Measurements from ENCODE around the gene PIP4P1.
"Not testable (repeated sequence)": the region's sequence is repeated elsewhere in the genome, so short reads cannot be mapped to it uniquely, and the experiment has no call there.

The PIP4P1 gene

DNA sequence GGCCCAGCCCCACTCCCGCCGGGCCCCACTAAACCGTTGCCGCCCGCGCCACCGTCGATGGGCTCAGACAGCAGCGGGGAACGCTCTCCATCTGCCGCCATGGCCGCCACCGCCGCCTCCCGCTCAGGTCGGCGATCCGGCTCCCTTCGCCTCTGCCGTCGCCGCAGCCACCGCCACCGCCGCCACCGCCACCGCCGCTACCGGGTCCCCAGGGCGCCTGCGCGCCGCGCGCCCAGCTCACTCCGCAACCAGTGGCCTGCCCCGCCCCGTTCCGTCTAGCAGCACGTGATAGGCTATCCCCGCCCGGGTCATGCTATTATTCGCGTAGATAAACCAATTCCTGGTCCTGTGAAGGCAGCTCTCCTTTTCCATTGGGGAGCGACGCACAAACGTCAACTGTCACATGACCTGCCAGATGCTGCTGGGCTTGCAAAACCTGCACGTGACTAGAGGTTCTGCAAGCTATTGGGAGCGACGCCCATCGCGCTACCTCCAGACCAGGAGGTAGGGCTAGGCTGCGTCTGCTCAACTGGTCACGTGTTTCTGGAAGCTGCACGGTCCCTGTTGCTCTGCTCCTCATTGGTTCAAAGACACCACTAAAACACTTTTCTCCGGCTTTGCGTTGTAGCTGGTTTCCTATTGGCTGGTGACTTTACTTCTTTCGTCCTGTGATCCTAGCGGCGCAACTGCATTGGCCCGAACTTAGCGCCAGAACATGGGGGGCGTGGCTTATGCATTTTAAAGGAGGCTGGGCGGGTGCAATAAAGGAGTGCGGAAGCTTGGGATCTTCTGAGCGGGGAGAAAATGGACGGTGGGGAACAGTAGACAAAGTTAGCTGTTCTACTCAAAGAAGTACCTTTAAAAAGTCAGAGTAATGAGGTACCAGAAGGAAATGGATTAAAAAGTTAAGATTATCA lies at the start of gene PIP4P1:
Gene PIP4P1 (minus strand): TSS at position 210 of the 917 bp plus-strand sequence. CDS start 109 bp downstream, at position 101.
- DNase-seq (ENCODE audit: low read depth in 2 of 2), result peak; percentile 96 to 97

DNA sequence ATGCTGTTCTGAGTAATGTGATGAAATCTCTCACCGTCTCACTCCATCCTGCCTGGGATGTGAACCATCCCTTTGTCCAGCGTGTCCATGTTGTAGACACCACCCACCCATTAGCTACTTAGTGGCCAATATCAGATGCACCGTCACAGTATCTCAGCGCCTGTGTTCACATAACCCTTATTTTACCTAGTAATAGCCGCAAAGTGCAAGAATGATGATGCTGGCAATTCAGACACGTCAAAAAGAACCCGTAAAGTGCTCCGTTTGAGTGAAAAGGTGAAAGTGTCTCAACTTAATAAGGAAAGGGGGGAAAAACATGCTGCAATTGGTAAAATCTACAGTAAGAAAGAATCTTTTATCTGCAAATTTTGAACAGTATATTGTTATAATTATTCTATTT lies 47.1 kb upstream of the PIP4P1 start:
- no peak for DNase-seq (ENCODE audit: low read depth in 2 of 2)

DNA sequence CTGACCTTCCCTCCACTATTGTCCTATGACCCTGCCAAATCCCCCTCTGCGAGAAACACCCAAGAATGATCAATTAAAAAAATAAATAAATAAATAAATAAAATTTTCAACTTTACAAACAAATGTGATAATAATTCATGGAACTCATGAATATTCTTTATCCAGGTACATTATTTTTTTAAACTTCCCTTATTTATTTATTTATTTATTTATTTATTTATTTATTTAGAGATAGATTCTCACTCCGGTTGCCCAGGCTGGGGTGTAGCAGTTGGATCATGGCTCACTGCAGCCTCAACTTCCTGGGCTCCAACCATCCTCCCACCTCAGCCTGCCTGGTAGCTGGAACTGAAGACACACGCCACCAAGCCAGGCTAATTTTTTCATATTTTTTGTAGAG lies 46.3 kb upstream of the PIP4P1 start:
- not testable (repeated sequence) for DNase-seq (ENCODE audit: low read depth in 2 of 2)

DNA sequence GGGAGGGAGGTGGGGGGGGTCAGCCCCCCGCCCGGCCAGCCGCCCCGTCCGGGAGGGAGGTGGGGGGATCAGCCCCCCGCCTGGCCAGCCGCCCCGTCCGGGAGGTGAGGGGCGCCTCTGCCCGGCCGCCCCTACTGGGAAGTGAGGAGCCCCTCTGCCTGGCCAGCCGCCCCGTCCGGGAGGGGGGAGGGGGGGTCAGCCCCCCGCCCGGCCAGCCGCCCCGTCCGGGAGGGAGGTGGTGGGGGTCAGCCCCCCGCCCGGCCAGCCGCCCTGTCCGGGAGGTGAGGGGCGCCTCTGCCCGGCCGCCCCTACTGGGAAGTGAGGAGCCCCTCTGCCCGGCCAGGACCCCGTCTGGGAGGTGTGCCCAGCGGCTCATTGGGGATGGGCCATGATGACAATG lies 45.5 kb upstream of the PIP4P1 start:
- DNase-seq (ENCODE audit: low read depth in 2 of 2), result not testable (repeated sequence)

DNA sequence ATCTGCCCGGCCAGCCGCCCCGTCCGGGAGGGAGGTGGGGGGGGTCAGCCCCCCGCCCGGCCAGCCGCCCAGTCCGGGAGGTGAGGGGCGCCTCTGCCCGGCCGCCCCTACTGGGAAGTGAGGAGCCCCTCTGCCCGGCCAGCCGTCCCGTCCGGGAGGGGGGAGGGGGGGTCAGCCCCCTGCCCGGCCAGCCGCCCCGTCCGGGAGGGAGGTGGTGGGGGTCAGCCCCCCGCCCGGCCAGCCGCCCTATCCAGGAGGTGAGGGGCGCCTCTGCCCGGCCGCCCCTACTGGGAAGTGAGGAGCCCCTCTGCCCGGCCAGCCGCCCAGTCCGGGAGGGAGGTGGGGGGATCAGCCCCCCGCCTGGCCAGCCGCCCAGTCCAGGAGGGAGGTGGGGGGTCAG lies 45.0 kb upstream of the PIP4P1 start:
- DNase-seq (ENCODE audit: low read depth in 2 of 2), result not testable (repeated sequence)

DNA sequence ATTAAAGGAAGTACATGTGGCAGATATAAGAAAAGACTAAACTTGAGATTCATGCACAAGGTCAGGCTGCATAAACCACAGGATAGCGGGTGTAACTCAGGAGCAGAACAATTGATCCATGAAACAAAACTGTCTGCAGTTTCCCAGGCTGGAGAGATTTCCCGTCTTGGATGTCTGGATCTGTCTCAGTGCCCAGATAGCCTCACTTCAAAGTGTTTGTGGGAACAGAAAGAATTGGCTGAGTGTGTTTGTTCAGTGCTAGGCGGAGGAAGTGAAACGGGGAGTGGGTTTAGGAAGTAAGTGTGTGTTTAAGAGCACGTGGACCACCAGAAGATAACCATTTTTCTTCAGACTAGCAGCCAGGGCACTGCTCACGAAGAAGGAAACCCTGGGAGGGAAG lies 42.7 kb upstream of the PIP4P1 start:
- DNase-seq (ENCODE audit: low read depth in 2 of 2), result no peak

DNA sequence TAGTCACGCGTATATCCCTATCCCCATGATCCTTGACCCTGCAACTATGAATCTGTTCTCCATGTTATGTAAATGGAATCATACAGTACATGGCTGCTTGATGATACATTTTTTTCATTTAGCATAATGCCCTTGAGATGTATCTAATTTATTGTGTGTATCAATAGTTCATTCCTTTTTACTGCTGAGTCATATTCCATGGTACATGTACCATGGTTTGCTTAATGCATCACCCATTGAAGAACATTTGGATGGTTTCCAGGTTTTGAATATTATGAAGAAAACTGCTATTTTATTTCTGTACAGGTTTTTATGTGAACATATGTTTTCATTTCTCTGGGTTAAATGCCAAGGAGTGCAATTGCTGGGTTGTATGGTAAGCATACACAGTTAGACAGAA lies 40.1 kb upstream of the PIP4P1 start:
- DNase-seq (ENCODE audit: low read depth in 2 of 2), result no peak

DNA sequence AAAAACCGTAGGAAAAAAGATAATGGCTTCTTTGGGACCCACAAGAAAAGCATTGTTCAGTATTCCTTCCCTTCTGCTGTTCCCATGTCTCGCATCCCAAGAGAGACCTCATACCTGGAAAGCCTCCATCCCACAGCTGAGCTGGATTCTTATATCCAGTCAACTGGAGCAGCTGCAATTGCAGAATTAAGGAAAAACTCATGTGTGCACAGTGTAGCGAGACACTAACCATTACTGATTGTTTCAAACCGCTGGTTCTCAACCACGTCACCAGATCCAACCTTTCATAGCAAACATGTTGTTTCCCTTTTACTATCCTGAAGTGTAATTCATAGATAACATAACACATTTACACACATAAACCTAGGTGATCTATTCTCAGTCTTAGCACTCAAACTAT lies 38.6 kb upstream of the PIP4P1 start:
- DNase-seq (ENCODE audit: low read depth in 2 of 2), result no peak

DNA sequence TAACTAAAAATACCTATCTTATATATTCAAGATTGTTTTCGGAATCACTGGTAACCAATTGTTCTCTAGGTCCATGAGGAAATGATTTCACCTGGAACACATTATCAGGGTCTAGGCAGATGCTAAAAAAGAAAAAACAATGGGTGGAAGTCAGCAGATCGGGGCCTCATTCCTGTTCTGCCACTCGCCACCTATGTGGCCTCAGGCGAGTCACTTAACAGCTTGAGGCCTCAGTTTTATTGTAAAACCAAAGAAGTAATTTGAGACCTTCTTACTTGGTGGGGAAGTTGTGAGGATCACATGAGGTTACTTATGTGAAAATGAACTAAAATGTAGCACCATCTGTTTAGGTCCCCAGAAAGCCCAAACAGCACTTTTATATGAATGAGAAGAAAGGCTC lies 37.9 kb upstream of the PIP4P1 start:
- DNase-seq (ENCODE audit: low read depth in 2 of 2), result no peak

DNA sequence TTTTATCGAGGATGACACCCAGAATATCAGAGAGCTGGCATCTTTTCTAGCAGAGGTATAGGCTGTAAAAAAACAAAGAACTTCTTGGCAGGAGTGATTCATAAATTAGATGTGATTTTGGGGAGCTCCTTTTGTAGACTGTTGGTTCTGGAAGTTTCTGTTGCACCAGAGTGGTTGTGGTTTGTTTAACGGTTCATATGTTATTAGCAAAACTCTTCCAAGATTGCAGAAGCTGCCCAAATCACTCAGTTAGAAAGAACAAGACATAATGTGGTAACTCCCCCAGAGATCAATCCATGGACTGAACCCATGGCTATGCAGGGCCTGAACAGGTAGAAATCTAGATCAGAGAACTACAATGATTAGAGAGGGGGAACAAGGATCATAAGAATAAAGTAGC lies 37.4 kb upstream of the PIP4P1 start:
- no peak for DNase-seq (ENCODE audit: low read depth in 2 of 2)

DNA sequence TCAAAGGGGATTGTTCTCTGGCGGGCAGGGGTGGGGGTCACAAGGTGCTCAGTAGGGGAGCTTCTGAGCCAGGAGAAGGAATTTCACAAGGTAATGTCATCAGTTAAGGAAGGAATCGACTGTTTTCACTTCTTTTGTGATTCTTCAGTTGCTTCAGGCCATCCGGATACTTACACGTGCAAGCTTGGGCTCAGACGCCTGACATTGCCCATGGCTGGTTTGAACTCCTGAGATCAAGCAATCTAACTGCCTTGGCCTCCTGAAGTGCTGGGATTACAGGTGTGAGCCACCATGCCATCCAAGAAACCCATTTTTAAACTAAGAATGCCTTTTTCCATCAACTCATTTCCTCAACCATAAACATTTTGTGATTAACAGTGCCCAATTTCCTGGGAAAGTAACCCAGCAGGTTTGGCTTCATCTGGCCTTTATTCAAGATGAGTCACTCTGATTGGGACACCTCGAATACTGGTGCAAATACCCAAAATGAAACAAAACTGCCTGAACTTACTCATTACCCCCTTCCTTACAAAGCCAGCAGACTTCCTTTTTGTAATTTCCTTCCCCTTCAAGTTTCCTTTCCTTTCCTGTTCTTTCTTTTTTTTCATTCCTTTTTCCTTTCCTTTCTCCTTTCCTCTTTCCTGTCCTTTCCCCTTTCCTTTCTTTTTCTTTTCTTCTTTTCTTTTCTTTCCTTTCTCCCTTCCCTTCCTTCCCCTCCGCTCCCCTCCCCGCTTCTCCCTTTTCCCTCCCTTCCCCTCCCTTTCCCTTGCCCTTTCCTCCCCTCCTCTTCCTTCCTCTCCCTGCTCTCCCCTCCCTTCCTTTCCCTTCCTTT lies 33.9 kb upstream of the PIP4P1 start:
- DNase-seq (ENCODE audit: low read depth in 2 of 2), result no peak

DNA sequence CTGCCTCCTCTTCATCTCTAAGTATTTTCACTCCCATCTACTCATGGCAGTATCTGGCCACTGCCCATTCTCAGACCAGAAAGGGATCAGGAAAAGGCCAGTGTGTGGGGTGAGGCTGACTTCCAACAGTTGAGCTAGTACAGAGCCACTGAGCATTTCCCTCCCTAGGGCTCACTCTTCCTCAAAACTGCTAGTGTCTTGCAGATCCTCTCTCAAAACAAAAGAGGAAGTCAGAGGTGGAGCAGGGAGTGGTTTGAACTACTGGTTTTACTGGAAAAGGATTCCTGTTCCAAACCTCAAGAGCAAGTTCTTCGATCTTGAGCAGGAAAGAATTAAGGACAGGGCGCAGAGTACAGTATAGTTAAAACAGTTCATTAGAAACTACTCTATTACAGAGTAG lies 32.4 kb upstream of the PIP4P1 start:
- DNase-seq (ENCODE audit: low read depth in 2 of 2), result no peak

DNA sequence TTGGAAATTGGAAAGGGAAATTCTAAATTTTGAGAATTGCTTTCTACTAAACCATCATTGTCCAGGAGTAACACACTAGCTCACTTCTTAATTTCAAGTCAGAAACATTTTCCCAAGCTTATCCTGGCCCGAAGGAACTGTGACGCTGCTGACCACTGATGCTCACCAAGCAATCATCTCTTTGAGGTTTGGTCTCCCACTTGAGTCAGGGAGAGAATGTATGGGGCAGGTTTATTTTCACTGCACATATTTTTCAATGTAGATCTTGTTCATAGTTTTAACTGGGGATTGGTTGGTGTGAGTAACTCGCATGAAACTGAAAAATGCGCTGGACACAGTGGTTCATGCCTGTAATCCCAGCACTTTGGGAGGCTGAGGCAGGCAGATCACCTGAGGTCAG lies 31.3 kb upstream of the PIP4P1 start:
- no peak for DNase-seq (ENCODE audit: low read depth in 2 of 2)

DNA sequence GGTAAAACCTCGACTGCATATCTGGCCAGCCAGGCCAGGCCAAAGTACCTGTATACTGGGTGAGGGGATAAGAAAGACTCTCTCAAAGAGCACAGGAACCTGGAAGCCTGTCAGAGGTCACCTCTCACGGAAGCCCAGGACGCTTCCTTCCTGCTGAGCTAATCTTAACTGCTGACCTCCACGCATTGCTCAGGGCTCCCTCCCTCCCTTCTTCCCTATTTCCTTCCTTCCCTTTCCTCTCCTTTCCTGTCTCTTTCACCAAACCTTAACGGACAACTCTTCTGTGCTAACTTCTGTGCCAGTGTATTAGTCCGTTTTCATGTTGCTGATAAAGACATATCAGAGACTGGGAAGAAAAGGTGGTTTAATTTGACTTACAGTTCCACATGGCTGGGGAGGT lies 29.3 kb upstream of the PIP4P1 start:
- DNase-seq (ENCODE audit: low read depth in 2 of 2), result no peak

DNA sequence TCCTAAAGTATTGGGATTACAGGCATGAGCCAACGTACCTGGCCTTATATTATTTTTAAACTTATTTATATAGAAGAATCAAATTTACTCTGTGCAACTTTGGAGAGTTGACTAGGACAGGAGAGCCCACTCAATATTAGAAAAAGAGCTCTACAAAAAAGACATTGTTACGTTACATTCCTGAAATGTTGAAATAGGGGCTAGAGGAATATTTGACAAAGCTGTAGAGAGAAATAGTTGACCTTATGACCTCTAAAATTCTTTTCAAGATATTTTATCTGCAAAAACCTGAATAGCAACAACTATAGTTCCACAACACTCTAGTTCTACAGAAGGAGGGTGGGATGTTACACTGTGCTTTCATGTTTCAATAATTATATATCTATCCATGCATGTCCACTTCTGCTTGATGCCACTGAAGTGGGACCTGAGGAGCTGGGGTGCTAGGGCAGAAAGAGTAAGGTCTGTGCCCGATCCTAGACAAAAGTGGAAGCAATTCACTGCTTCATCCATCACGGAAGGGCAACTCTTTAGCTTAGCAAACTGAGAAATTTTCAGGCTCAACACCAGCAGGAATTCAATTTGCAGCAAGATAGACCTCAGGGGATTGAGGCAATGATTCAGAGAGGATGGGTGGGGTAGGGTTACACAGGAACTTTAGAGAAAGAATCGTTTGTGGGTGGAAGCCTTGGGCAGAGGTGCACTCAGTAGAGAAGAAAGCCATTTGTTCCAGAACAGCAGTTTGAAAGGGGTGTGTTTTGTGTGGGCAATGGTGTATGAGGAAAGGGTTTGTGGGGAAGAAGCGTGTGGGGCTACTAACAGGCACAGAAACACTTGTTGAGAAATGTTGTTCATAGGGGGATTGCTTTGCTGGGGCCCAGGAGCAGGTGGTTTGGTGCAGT lies 28.1 kb upstream of the PIP4P1 start:
- DNase-seq (ENCODE audit: low read depth in 2 of 2), result no peak

DNA sequence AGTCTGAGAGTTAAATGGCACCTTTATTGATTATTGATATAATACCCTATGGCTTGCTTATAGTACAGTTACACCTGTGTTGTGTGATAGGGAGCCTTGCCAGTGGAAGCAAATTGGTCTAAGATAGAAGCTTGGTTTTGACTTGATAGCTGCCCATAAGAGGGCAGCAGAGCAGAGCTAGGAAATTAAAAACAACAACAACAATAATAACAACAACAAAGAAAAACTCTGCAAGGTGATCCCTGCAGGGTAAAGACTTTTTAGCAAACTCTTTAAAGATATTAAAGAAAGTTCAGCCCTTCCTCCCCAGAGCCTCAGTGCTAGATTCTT lies 26.1 kb upstream of the PIP4P1 start:
- DNase-seq (ENCODE audit: low read depth in 2 of 2), result no peak

DNA sequence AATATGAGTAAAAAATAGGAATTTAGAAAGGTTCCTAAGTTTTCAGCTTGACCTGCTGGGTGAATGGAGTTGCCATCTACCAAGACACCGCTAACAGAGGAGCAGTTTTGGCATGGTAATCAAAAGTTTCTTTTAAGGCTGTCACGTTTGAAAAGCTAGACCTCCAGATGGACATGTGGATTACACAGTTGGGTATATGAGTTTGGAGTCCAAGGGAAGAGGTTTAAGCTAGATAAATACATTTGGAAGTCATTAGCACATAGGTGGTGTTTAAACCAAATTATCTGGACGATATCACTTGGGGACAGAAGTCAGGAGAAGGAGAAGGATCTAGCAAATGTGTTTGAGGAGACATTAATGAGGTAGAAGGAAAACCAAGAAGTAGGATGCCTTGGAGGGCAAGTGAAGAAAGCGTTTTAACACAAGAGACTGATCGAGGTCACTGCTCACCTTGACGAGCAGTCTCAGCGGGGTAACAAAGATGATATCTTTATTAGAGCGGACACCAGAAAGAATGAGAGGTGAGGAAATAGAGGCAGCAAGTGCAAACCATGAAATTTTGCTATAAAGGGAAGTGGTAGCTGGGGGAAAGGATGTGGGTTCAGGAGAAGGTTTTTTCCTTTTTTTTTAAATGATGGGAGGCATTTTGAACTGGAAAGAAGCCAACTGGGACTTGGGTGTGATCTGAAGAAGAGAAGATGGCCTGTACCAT lies 25.6 kb upstream of the PIP4P1 start:
- no peak for DNase-seq (ENCODE audit: low read depth in 2 of 2)

DNA sequence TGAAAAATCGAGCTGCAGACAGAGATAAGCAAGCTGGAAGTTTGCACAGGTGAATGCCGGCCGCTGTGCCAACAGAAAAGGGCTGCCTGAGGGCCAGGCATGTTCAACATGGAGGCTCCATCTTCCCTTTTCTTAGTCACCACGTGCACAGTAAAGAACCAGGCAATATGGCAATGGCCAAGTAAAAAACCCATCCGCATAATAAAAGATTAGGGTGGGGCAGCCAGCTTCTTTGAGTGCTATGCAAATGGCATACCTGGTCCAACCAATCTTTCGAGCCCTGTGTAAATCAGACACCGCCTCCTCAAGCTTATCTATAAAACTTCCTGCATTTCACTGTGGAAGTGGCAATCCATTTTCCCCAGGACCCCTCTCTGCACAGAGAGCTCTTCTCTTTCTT lies 24.7 kb upstream of the PIP4P1 start:
- DNase-seq (ENCODE audit: low read depth in 2 of 2), result no peak

DNA sequence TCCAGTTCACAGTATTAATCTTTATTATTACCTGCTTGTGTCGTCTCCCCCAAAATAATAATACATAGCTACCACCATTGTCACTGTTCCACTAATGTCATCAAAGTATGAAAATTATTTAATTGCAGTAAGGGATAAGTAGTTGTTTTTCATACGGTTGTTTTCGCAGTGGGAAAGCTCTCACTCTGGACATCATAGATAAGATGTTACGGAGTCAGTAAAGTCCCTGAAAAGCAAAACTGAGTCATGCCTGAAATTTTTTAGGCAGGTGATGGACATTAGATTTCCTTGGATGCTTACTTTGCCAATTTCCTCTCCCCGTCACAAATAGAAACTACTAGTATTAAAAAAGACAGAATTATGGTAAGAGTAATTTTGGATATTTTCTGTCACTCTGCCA lies 21.1 kb upstream of the PIP4P1 start:
- no peak for DNase-seq (ENCODE audit: low read depth in 2 of 2)

DNA sequence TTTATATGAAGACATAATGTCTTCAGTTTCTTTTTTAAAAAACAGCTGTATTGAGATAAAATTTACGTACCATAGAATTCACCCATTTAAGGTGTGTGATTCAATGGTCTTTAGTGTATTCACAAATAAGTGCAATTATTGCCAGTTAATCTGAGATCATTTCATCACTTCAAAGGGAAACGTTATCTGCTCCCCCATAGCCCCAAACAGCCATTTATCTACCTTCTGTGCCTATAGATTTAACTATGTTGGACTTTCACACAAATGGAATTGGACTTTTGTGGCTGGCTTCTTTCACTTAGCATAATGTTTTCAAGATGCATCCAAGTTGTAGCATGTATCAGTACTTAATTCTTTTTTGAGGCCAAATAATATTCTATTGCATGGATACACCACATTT lies 17.7 kb upstream of the PIP4P1 start:
- DNase-seq (ENCODE audit: low read depth in 2 of 2), result no peak

DNA sequence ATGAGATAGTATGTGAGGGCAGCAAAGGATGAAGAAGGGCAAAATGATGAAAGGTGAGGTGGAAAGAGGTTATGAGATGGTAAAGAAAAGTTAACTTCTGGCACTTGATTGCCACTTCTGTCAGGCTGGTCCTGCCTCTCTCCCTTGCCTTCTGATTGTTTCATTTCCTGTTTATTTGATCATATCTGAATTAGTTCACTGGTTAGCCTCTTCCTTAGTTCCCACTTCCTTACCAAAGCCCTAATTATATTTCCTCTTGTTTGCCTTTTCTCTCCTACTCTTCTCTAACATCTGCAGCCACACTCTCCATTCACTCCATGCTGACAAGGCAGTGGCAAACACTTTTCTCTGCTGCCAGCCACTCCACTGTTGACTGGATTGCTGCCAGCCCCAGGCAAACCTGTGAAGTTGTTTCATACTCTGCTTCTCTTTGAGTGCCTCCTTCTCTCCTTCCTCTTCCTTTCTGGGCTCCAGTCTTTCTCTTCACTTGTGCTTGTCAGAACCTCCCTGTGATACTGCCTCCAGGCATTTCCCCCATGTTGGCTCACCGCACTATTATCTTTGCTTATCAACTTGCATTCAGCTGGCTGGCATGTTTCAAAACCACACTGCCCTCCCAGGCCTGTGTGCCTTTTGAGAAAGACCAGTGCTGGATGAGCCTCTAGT lies 16.1 kb upstream of the PIP4P1 start:
- no peak for DNase-seq (ENCODE audit: low read depth in 2 of 2)
